Osteoblast (primary cell): ENCODE results near the gene USP37. TPM values are rescaled to one million over a fixed set of nuclear protein-coding genes. Genes with fewer than 3 reads are reported as not detected.

Experiments used
- DNase-seq: peaks from one replicate; pipeline ENCODE4 v3.0.0; 2011; ENCODE audit warnings: low spot score, mixed read lengths; ENCODE audit not compliant: insufficient read length; ENCODE audit errors: missing footprints
- H2AFZ ChIP-seq: 2 replicates; pipeline ENCODE4 v1.6.0; 2011; ENCODE audit warnings: mild to moderate bottlenecking, low read length
- H3K27ac ChIP-seq: 2 replicates; pipeline ENCODE4 v1.5.1; 2011; ENCODE audit warnings: mild to moderate bottlenecking, low read depth, low read length, moderate library complexity
- H3K27me3 ChIP-seq: 2 replicates; pipeline ENCODE4 v1.6.0; 2012; ENCODE audit warnings: mild to moderate bottlenecking, control low read depth, inconsistent platforms, low read length, moderate library complexity; ENCODE audit not compliant: insufficient read depth
- H3K36me3 ChIP-seq: 2 replicates; pipeline ENCODE4 v1.5.1; 2011; ENCODE audit warnings: mild to moderate bottlenecking, low read length, control low read depth, moderate library complexity; ENCODE audit not compliant: insufficient read depth
- H3K4me1 ChIP-seq: 2 replicates; pipeline ENCODE4 v1.5.1; 2011; ENCODE audit warnings: mild to moderate bottlenecking, low read length, control low read depth, moderate library complexity; ENCODE audit not compliant: insufficient read depth
- H3K4me2 ChIP-seq: 2 replicates; pipeline ENCODE4 v1.6.0; 2011; ENCODE audit warnings: mild to moderate bottlenecking, low read length; ENCODE audit not compliant: insufficient read depth
- H3K4me3 ChIP-seq: fragments of 200-600 bp; sonication (generic); 3 replicates; pipeline ENCODE4 v1.5.1; 2012; ENCODE audit warnings: mild to moderate bottlenecking, low read length, inconsistent platforms; ENCODE audit not compliant: insufficient read depth
- H3K79me2 ChIP-seq: 2 replicates; pipeline ENCODE4 v1.6.0; 2012; ENCODE audit warnings: mild to moderate bottlenecking, low read length, control low read depth, inconsistent platforms; ENCODE audit not compliant: insufficient read depth
- H3K9me3 ChIP-seq: 2 replicates; pipeline ENCODE4 v1.5.1; 2011; ENCODE audit warnings: low read depth, low read length, control low read depth
- H4K20me1 ChIP-seq: 2 replicates; pipeline ENCODE4 v1.6.0; 2012; ENCODE audit warnings: mild to moderate bottlenecking, low read length, control low read depth; ENCODE audit not compliant: insufficient read depth
- total RNA-seq: library from RNA; depleted of rRNA; stranded (reverse); fragments of >200 nt; gene quantifications from 2 replicates; pipeline ENCODE4 v1.2.3, GENCODE V29; 2012
- TF ChIP-seq, protein P1 (sequence below): IDR thresholded peaks from 2 replicates; pipeline ENCODE4 v1.5.1; 2011; ENCODE audit warnings: mild to moderate bottlenecking, low read depth, low read length, moderate library complexity; ENCODE audit errors: extremely low read depth

Gene USP37
- total RNA-seq, 1 donor = 15.2 TPM

DNA sequence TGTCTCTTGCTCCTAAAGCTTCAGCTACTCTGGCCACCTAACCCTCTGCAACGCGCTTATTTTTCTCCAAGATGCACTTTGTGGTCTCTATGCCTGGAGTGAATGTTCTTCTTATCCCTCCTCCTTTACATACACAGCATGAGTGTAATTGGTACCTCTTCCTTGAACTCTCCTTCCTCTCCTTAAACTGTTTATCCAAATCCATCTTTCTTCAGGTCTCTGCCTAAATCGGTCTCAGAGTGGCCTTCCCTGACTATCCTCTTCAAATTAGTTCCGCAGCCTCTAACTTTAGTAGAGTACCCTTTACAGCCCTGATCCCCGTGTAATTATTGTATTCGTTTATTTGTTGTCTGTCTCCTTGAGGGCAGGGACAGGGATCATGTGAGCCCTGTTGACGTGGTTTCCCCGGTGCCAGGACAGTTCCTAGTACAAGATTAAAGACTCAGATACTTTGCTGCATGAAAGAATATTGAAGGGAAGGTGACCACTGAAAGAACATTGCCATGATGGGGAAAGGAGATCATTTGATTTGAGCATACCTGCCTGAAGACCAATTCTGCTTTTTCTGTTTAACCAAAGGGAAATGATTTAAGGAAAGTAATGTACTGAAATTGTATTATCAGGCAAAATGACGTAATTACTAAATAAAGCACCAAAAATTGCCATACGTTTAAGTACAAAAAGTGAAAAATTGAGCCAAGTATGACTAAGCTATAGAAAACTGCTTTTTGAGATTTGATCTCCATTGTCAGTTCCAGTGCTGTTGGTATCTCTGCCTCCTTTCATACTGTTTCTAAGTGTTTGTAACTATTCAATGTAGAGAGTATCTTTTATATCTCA, 1.7 kb upstream of the USP37 start:
- peak; percentile 55 for DNase-seq
- TF ChIP-seq, protein P1, sequence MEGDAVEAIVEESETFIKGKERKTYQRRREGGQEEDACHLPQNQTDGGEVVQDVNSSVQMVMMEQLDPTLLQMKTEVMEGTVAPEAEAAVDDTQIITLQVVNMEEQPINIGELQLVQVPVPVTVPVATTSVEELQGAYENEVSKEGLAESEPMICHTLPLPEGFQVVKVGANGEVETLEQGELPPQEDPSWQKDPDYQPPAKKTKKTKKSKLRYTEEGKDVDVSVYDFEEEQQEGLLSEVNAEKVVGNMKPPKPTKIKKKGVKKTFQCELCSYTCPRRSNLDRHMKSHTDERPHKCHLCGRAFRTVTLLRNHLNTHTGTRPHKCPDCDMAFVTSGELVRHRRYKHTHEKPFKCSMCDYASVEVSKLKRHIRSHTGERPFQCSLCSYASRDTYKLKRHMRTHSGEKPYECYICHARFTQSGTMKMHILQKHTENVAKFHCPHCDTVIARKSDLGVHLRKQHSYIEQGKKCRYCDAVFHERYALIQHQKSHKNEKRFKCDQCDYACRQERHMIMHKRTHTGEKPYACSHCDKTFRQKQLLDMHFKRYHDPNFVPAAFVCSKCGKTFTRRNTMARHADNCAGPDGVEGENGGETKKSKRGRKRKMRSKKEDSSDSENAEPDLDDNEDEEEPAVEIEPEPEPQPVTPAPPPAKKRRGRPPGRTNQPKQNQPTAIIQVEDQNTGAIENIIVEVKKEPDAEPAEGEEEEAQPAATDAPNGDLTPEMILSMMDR = no peak
- Histone ChIP-seq H3K4me2 (peak overlapping the region; percentile 91), H3K4me3 (peak overlapping the region; percentile 94), H3K79me2 (peaks cover 98% of the 10 kb centered on the region), H2AFZ (peak overlapping the region; percentile 11), H3K9me3 (no peaks in the 10 kb centered on the region), H3K36me3 (peaks cover 17% of the 10 kb centered on the region), H3K27ac (peak overlapping the region; percentile 98), H3K4me1 (peaks cover 31% of the 10 kb centered on the region), H3K27me3 (no peaks in the 10 kb centered on the region), H4K20me1 (peaks cover 9% of the 10 kb centered on the region)

DNA sequence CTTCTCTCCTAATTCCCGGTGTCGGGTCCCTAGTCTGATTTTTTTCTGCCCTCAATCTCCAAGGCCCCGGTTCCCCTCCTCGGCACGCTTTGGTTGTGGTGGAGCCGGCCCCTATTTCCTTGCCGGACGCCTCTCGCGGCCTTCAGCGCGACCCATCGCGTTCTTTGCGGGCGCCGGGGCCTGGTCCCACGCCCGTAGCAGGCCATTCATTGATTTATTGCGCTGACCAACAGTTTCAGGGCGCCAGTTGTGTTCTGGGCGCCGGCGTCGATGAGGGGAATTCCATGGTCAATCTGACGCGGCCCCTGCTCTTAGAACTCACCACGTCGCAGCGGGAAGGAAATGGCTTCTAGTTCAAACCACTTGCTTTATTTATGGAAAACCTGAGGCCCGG, 884 bp upstream of the USP37 start:
- no peaks in the 10 kb centered on the region for H3K27me3 ChIP-seq
- peaks cover 97% of the 10 kb centered on the region for H3K79me2 ChIP-seq
- TF ChIP-seq, protein P1 = no peak
- peak overlapping the region; percentile 96 for H2AFZ ChIP-seq
- H3K36me3 ChIP-seq = peaks cover 11% of the 10 kb centered on the region
- peak; percentile 43 for DNase-seq
- peaks cover 31% of the 10 kb centered on the region for H3K4me1 ChIP-seq
- H3K4me3 ChIP-seq = peak overlapping the region; percentile 94
- peaks cover 9% of the 10 kb centered on the region for H4K20me1 ChIP-seq
- peak overlapping the region; percentile 98 for H3K27ac ChIP-seq
- no peaks in the 10 kb centered on the region for H3K9me3 ChIP-seq
- peak overlapping the region; percentile 91 for H3K4me2 ChIP-seq

DNA sequence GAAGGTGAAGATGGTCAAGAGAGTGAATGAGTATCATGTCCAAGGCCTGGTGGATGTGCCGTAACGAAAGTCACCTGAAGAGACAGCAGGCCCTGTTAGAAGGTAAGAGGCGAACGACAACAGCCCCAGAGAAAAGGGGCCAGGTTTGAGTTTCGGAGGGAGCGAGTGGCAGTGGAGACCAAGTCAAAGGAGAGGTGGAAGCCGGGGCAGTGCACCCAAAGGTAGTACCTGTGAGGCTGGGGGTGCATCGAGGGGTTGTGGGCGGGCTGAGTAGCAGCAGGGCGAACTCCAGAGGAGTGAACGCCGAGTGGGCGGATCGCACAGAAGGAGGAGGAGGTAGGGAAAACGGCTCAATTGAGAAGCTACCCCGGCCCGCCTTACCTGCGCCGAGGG, 358 bp downstream of the USP37 start:
- Histone ChIP-seq H3K4me2 (peak overlapping the region; percentile 93), H3K79me2 (peaks cover 94% of the 10 kb centered on the region), H3K27me3 (no peaks in the 10 kb centered on the region), H4K20me1 (peaks cover 9% of the 10 kb centered on the region), H3K36me3 (peaks cover 6% of the 10 kb centered on the region), H2AFZ (peak overlapping the region; percentile 83), H3K4me1 (peaks cover 31% of the 10 kb centered on the region), H3K27ac (peak overlapping the region; percentile 98), H3K4me3 (peak overlapping the region; percentile 94), H3K9me3 (no peaks in the 10 kb centered on the region)
- no peak for DNase-seq
- TF ChIP-seq, protein P1 = no peak

DNA sequence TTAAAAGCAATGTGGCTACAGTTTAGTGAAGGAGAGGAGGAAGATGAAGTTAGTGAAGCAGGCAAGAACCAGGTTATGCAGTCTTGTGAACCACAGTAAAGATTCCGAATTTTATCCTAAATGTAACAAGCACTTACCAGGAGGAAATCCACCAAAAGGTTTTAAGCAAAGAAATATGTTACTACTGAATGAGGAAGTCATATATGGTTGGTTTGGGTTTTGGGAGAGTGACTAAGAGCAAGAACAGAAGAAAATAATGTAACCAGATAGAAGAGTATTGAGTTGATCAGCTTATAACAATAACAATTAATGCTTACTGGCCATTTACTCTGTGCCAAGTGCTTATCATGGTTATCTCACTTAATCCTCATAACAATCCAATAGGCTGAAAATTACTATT, 1.9 kb downstream of the USP37 start:
- TF ChIP-seq, protein P1 = no peak
- Histone ChIP-seq H4K20me1 (peaks cover 8% of the 10 kb centered on the region), H3K79me2 (peaks cover 81% of the 10 kb centered on the region), H3K4me3 (no peak overlapping the region), H3K27me3 (no peaks in the 10 kb centered on the region), H3K36me3 (no peaks in the 10 kb centered on the region), H3K4me2 (peak overlapping the region; percentile 93), H3K27ac (no peak overlapping the region), H3K4me1 (peaks cover 30% of the 10 kb centered on the region), H3K9me3 (no peaks in the 10 kb centered on the region), H2AFZ (no peak overlapping the region)
- no peak for DNase-seq
